Tibial nerve (tissue), 4 donors: ENCODE data around the gene IRF2BP1. TPM values are rescaled to one million over a fixed set of nuclear protein-coding genes. Genes with fewer than 3 reads are reported as not detected.
A peak's percentile ranks its signal among the peaks of the same experiment; 100 is the strongest.

Experiments used
- DNase-seq, 2 donors: peaks; one replicate each; pipeline ENCODE4 v3.0.0-alpha.2; 2019; ENCODE audit warnings: low spot score in 2 of 2
- H3K27ac ChIP-seq, 4 donors: fragments of 200-600 bp; sonication (generic) in 3 of 4; one replicate each; pipeline ENCODE4 v1.5.1; 2017 to 2019; ENCODE audit warnings: mild to moderate bottlenecking in 1 of 4
- H3K27me3 ChIP-seq, 2 donors: fragments of 200-600 bp; sonication (generic) in 1 of 2; one replicate each; pipeline versions ENCODE4 v1.5.1 to v1.6.0; 2017 to 2019
- H3K36me3 ChIP-seq, 3 donors: fragments of 200-600 bp; sonication (generic); one replicate each; pipeline ENCODE4 v1.5.1; 2018 to 2019
- H3K4me1 ChIP-seq, 4 donors: fragments of 200-600 bp; sonication (generic) in 3 of 4; one replicate each; pipeline ENCODE4 v1.5.1; 2017 to 2019
- H3K4me3 ChIP-seq, 4 donors: fragments of 200-600 bp; sonication (generic) in 3 of 4; one replicate each; pipeline ENCODE4 v1.5.1; 2017 to 2019; ENCODE audit warnings: mild to moderate bottlenecking in 1 of 4, moderate library complexity in 1 of 4
- H3K9me3 ChIP-seq, 4 donors: fragments of 200-600 bp; sonication (generic) in 3 of 4; one replicate each; pipeline ENCODE4 v1.5.1; 2017 to 2019
- EP300 ChIP-seq, 2 donors: sonication (generic); formaldehyde crosslinking; IDR thresholded peaks; one replicate each; pipeline ENCODE4 v1.6.1; 2017; ENCODE audit warnings: antibody characterized with exemption in 2 of 2, mild to moderate bottlenecking in 1 of 2
- POLR2A ChIP-seq, 2 donors: fragments of 450-650 bp; IDR thresholded peaks; one replicate each; pipeline ENCODE4 v1.6.1; 2017; ENCODE audit warnings: antibody characterized with exemption in 2 of 2, mild to moderate bottlenecking in 2 of 2, moderate library complexity in 2 of 2
- WGBS, 2 donors: methylation state at CpG; one replicate each; pipeline ENCODE4 v1.1.5; 2018; 5-methylcytosine and 5-hydroxymethylcytosine counted together
- total RNA-seq, 4 donors: library from RNA; depleted of rRNA; stranded (reverse); fragments of >200 nt; gene quantifications; one replicate each; pipeline ENCODE4 v1.1.0, GENCODE V29; 2016
- TF ChIP-seq, protein P1 (sequence below), 5 experiments: fragments of 200-600 bp in 3 of 5; fragments of 450-650 bp in 2 of 5; sonication (generic) in 3 of 5; IDR thresholded peaks; one replicate each; pipeline ENCODE4 v1.5.1; 2016 to 2019; ENCODE audit warnings: antibody characterized with exemption in 5 of 5, mild to moderate bottlenecking in 3 of 5, moderate library complexity in 2 of 5

IRF2BP1 gene, protein sequence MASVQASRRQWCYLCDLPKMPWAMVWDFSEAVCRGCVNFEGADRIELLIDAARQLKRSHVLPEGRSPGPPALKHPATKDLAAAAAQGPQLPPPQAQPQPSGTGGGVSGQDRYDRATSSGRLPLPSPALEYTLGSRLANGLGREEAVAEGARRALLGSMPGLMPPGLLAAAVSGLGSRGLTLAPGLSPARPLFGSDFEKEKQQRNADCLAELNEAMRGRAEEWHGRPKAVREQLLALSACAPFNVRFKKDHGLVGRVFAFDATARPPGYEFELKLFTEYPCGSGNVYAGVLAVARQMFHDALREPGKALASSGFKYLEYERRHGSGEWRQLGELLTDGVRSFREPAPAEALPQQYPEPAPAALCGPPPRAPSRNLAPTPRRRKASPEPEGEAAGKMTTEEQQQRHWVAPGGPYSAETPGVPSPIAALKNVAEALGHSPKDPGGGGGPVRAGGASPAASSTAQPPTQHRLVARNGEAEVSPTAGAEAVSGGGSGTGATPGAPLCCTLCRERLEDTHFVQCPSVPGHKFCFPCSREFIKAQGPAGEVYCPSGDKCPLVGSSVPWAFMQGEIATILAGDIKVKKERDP
- total RNA-seq = 10 to 100 TPM; 16.4 to 33.3 (median 27.2) TPM

DNA sequence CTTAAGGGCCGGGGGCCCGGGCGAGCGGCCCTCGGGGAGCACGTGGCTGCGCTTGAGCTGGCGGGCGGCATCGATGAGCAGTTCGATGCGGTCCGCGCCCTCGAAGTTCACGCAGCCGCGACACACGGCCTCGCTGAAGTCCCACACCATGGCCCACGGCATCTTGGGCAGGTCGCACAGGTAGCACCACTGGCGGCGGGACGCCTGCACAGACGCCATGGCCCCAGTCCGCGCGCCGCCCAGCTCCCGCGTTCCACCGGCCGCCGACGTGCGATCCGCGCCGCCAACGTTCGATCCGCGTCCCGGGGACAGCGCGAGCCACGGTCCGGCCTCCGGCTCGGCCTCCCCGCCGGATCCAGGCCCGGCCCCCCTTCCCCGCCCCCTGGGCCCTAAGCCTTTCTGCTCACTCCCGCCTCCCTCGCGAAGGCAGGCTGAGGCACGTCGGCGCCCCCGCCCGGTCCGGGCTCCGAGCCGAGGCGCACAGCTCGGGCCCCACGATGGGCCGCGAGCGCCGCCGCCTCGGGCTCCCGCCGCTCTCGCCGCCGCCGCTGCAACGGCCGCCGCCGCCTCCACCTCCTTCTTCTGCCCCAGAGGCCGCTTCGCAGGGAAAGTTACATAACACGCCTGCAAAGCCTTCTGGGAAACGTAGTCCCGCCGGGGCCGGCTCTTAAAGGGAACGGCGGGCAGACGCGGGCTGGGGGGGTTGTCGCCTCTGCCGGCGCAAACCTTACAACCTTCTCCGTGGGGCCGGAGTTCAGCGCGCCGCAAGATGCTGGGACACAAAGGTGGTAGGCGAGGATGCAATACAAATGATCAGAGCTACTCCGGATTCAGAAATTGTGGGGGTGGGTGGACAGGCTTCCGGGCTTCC, at the start of gene IRF2BP1:
Gene IRF2BP1, minus strand, starts transcription at position 586 of the 871 bp plus-strand sequence. Its CDS starts 367 bp downstream, at position 219.
- peaks cover 0 to 51% (median 23%) of the 10 kb centered on the region in 4 donors for H3K4me1 ChIP-seq
- TF ChIP-seq POLR2A (IDR thresholded peaks at IDR 0.05) = peak; percentile 33 to 86
- TF ChIP-seq, protein P1, sequence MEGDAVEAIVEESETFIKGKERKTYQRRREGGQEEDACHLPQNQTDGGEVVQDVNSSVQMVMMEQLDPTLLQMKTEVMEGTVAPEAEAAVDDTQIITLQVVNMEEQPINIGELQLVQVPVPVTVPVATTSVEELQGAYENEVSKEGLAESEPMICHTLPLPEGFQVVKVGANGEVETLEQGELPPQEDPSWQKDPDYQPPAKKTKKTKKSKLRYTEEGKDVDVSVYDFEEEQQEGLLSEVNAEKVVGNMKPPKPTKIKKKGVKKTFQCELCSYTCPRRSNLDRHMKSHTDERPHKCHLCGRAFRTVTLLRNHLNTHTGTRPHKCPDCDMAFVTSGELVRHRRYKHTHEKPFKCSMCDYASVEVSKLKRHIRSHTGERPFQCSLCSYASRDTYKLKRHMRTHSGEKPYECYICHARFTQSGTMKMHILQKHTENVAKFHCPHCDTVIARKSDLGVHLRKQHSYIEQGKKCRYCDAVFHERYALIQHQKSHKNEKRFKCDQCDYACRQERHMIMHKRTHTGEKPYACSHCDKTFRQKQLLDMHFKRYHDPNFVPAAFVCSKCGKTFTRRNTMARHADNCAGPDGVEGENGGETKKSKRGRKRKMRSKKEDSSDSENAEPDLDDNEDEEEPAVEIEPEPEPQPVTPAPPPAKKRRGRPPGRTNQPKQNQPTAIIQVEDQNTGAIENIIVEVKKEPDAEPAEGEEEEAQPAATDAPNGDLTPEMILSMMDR (IDR thresholded peaks at IDR 0.05) = peak in 3 of 5 experiments; percentile 9 to 57 (median 15)
- peak; percentile 47 to 88 for TF ChIP-seq EP300 (IDR thresholded peaks at IDR 0.05)
- peak within 1 kb of the TSS; percentile 72 to 93 (median 84) for H3K27ac ChIP-seq
- H3K36me3 ChIP-seq = peaks cover 0 to 32% (median 0%) of the 10 kb centered on the region in 3 donors
- no peaks in the 10 kb centered on the region for H3K9me3 ChIP-seq
- peak; percentile 89 to 95 for DNase-seq
- WGBS, 2 donors = 0 to 1% methylated on average over 40 to 69 of the region's 107 CpGs
- H3K27me3 ChIP-seq = no peaks in the 10 kb centered on the region
- peak within 1 kb of the TSS; percentile 46 to 96 (median 80) for H3K4me3 ChIP-seq

DNA sequence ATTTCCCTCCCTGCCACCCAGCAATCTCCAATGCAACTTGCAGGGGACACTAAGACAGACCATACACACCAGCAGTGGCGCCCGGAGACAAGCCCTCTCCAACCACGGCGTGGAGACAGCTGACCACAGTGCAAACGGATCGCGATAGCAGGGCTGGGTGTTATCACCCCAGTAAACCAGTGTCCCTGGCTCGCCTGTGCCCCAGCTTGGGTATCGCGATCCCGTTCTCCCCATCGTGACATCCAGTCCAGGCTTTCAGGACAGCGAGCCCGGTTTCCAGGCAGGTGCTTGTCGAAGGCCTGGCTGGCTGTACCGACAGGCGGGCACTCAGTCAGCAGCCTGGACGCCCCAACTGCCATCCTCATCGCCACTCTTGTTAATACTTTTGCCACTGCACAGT, 49.3 kb upstream of the IRF2BP1 start:
- no peaks in the 10 kb centered on the region for H3K36me3 ChIP-seq
- no peaks in the 10 kb centered on the region for H3K9me3 ChIP-seq
- H3K4me3 ChIP-seq = no peak overlapping the region
- WGBS, 2 donors = 69 to 71% methylated on average over 19 of the region's 19 CpGs
- TF ChIP-seq EP300 (IDR thresholded peaks at IDR 0.05) (no peak), POLR2A (IDR thresholded peaks at IDR 0.05) (no peak)
- TF ChIP-seq, protein P1 (IDR thresholded peaks at IDR 0.05) = no peak
- no peak for DNase-seq
- no peaks in the 10 kb centered on the region for H3K4me1 ChIP-seq
- no peak overlapping the region for H3K27ac ChIP-seq
- peaks cover 0 to 90% of the 10 kb centered on the region in 2 donors for H3K27me3 ChIP-seq

DNA sequence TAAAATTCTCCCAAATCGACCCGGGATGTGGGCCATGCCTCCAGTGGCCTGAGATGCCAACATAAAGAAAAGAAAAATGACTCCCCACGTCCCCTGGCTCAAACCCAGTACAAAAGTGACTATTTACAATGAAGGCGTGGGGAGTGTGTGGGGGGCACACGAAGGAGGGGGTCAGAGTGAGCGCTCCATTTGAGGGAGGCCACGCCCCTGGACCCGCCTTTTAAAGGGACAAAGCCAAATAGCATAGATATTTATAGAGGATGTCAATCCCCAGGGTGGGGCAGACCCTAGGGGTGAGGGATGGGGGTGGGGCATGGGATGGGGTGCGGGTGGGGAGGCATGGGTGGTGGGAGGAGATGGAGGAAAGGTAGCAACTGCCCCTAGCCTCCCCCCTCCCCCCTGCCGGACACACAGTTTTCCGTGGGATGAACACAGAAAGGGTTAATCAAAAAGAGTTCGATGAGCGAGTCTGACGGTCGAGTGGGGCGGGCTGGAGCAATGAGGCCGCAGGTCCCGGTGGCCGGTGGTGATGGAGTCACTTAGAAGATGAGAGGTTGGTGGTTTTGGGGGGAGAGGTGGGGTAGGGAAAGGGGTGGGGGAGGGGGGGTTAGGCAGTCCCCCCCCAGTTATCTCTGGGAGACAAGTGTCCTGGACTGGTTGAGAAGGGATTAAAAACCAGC, 48.8 kb upstream of the IRF2BP1 start:
- no peak for DNase-seq
- Histone ChIP-seq H3K4me3 (no peak overlapping the region), H3K36me3 (no peaks in the 10 kb centered on the region), H3K27ac (no peak overlapping the region), H3K27me3 (peaks cover 0 to 87% of the 10 kb centered on the region in 2 donors), H3K4me1 (no peaks in the 10 kb centered on the region), H3K9me3 (no peaks in the 10 kb centered on the region)
- TF ChIP-seq, protein P1 (IDR thresholded peaks at IDR 0.05) = no peak
- TF ChIP-seq POLR2A (IDR thresholded peaks at IDR 0.05) (no peak), EP300 (IDR thresholded peaks at IDR 0.05) (no peak)
- WGBS, 2 donors = 27 to 29% methylated on average over 19 of the region's 19 CpGs

DNA sequence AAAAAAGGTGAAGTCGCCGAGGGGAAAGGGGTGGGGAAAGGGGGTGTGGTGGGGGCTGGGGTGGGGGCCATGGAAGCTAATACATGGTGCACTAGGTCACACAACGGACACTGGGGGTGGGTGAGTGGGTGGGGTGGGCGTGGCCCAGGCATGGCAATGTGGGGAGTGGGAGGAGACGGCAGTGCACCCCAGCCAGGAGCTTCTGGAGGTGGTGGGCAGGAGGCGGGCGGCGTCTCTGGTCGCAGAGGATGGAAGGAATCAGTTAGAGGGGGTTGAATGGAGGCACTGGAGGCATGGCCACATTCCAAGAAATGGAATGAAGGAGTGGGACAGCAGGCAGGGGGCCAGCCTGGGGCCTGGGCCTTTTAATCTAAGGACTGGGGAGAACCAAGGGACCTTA, 47.8 kb upstream of the IRF2BP1 start:
- 50 to 57% methylated on average over 9 of the region's 9 CpGs for WGBS, 2 donors
- Histone ChIP-seq H3K36me3 (no peaks in the 10 kb centered on the region), H3K4me3 (no peak overlapping the region), H3K9me3 (no peaks in the 10 kb centered on the region), H3K4me1 (no peaks in the 10 kb centered on the region), H3K27me3 (peaks cover 0 to 78% of the 10 kb centered on the region in 2 donors), H3K27ac (no peak overlapping the region)
- no peak for DNase-seq
- TF ChIP-seq, protein P1 (IDR thresholded peaks at IDR 0.05) = no peak
- TF ChIP-seq POLR2A (IDR thresholded peaks at IDR 0.05) (no peak), EP300 (IDR thresholded peaks at IDR 0.05) (no peak)
